GM18498 (cell line): ENCODE results near the gene ELOB.
A peak's percentile ranks its signal among the peaks of the same experiment; 100 is the strongest.

Experiments
- ATAC-seq: cut with Tn5 transposase; IDR thresholded peaks from one replicate; pipeline ENCODE4 v1.9.1; 2021; ENCODE audit warnings: mild to moderate bottlenecking, moderate library complexity; ENCODE audit not compliant: unreplicated experiment

The ELOB gene

DNA sequence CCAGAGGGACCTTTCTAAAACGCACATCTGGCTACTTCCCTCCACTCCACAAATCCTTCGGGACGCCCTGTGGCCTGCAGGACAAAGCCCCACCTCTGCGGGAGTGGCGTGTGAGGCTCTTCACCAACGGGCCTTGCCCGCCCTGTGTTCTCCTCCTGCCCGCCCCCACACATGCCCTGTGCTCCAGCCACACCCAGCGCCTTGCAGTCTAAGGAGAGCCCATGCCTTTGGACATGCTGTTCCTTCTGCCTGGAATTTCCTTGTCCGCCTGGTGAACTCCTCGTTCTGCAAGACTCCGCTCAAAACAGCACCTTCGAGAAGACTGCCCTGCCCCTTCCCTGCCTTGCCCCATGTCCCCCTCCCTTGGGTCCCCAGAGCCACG lies 7.4 kb downstream of the ELOB start:
- ATAC-seq = no peak

DNA sequence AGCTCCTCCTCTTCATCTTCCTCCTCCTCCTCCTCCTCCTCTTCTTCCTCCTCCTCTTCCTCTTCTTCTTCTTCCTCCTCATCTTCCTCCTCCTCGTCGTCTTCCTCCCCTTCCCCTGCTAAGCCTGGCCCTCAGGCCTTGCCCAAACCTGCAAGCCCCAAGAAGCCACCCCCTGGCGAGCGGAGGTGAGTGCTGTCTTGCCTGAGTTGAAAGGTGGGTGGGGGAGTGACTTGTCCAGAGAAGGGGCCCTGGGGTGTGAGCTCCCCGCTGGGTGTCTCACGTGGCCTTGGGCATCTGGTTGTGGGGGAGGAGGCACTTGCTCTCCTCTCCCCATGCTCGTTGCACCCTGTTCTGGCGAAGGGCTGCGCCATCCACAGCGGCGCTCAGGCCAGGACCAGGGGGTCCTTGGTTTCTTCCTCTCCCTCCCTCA lies 8.0 kb downstream of the ELOB start:
- no peak for ATAC-seq

DNA sequence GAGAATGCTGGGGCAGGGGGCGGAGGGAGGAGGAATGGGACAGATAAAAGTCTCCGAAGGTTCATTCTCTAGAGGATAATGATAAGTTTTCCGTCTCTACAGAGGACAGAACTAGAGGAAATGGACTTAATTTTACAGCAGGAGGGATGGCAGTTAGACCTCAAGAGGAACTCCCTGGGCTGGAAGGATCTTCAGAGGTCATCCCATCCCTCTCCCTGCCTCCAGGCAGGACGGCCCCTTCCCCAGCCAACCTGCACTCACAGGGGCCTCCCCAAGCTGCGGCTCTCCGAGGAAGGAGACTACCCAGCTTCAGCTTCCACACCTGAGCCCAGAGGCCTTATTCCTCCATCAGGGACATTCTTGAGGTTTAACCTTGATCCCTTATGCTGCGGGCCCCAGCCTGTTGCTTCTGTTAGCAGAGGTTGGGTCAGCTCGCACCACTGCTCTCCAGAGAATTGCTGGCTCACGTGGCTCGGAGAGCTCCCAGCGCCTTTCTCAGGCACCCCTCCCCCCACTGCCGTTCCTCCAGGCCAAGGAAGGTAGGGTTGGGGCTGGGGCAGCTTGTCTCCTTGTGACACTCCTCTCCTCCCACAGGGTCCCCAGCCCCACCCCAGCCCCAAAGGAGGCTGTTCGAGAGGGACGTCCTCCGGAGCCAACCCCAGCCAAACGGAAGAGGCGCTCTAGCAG lies 8.5 kb downstream of the ELOB start:
- no peak for ATAC-seq

DNA sequence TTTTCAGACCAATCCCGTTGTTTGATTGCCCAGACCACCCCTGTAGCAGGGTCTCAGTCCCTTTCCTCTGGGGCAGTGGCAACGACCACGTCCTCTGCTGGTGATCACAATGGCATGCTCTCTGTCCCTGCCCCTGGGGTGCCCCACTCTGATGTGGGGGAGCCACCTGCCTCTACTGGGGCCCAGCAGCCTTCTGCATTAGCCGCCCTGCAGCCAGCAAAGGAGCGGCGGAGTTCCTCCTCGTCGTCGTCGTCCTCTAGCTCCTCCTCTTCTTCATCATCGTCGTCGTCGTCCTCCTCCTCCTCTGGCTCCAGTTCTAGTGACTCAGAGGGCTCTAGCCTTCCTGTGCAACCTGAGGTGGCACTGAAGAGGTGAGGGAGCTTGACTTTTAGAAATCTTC lies 9.2 kb downstream of the ELOB start:
- no peak for ATAC-seq

DNA sequence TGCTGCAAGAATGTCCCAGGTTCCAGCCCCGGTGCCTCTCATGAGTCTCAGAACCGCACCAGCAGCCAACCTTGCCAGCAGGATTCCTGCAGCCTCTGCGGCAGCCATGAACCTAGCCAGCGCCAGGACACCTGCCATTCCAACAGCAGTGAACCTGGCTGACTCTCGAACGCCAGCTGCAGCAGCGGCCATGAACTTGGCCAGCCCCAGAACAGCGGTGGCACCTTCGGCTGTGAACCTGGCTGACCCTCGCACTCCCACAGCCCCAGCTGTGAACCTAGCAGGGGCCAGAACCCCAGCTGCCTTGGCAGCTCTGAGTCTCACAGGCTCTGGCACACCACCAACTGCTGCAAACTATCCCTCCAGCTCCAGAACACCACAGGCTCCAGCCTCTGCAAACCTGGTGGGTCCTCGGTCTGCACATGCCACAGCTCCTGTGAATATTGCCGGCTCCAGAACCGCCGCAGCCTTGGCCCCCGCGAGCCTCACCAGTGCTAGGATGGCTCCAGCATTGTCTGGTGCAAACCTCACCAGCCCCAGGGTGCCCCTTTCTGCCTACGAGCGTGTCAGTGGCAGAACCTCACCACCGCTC lies 9.8 kb downstream of the ELOB start:
- no peak for ATAC-seq

DNA sequence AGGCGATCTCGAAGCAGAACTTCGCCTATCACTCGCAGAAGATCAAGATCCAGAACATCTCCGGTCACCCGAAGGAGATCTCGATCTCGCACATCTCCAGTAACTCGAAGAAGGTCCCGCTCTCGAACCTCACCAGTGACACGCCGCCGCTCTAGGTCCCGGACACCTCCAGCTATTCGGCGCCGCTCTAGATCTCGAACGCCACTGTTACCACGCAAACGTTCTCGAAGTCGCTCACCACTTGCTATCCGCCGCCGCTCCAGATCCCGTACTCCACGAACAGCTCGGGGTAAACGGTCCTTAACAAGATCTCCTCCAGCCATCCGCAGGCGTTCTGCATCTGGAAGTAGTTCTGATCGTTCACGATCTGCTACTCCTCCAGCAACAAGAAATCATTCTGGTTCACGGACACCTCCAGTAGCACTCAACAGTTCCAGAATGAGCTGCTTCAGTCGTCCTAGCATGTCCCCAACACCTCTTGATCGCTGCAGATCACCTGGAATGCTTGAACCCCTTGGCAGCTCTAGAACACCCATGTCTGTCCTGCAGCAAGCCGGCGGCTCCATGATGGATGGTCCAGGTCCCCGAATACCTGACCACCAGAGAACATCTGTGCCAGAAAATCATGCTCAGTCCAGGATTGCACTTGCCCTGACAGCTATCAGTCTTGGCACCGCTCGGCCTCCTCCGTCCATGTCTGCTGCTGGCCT lies 10.5 kb downstream of the ELOB start:
- no peak for ATAC-seq

DNA sequence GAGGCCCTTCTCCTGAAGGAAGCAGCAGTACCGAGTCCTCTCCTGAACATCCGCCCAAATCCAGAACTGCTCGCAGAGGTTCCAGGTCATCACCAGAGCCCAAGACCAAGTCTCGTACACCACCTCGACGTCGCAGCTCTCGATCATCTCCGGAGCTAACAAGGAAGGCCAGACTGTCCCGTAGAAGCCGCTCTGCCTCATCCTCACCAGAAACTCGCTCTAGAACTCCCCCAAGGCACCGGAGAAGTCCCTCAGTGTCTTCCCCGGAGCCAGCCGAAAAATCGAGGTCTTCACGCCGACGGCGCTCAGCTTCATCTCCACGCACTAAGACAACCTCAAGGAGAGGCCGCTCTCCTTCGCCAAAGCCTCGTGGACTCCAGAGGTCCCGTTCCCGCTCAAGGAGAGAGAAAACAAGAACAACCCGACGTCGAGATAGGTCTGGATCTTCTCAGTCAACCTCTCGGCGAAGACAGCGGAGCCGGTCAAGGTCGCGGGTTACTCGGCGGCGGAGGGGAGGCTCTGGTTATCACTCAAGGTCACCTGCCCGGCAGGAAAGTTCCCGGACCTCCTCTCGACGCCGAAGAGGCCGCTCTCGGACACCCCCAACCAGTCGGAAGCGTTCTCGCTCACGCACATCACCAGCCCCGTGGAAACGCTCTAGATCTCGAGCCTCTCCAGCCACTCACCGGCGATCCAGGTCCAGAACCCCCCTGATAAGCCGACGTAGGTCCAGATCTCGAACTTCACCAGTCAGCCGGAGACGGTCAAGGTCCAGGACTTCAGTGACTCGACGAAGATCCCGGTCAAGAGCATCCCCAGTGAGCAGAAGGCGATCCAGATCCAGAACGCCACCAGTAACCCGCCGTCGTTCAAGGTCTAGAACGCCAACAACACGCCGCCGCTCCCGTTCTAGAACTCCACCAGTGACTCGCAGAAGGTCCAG lies 11.3 kb downstream of the ELOB start:
- ATAC-seq = no peak

DNA sequence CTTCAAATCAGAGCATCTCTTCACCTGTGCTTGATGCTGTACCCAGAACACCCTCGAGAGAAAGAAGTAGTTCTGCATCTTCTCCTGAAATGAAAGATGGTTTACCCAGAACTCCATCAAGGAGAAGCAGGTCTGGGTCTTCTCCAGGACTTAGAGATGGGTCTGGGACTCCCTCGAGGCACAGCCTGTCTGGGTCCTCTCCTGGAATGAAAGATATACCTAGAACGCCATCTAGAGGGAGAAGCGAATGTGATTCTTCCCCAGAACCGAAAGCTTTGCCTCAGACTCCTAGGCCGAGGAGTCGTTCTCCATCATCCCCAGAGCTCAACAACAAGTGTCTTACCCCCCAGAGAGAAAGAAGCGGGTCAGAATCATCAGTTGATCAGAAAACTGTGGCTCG lies 12.4 kb downstream of the ELOB start:
- no peak for ATAC-seq

DNA sequence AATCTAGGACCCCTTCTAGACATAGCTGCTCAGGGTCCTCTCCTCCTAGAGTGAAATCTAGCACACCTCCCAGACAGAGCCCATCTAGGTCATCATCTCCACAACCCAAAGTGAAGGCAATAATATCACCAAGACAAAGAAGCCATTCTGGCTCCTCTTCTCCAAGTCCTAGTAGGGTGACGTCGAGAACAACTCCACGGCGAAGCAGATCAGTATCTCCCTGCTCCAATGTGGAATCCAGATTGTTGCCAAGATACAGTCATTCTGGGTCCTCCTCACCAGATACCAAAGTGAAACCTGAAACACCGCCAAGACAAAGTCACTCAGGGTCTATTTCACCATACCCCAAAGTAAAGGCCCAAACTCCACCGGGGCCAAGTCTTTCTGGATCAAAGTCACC lies 13.9 kb downstream of the ELOB start:
- no peak for ATAC-seq

DNA sequence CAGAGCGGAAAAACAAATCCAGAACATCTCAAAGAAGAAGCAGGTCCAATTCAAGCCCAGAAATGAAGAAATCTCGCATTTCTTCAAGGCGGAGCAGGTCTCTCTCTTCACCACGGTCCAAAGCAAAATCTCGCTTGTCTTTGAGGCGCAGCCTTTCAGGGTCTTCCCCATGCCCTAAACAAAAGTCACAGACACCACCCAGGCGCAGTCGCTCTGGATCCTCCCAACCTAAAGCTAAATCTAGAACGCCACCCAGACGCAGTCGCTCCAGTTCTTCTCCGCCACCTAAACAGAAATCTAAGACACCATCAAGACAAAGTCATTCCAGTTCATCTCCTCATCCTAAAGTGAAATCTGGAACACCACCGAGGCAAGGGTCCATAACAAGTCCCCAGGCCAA lies 14.4 kb downstream of the ELOB start:
- no peak for ATAC-seq

DNA sequence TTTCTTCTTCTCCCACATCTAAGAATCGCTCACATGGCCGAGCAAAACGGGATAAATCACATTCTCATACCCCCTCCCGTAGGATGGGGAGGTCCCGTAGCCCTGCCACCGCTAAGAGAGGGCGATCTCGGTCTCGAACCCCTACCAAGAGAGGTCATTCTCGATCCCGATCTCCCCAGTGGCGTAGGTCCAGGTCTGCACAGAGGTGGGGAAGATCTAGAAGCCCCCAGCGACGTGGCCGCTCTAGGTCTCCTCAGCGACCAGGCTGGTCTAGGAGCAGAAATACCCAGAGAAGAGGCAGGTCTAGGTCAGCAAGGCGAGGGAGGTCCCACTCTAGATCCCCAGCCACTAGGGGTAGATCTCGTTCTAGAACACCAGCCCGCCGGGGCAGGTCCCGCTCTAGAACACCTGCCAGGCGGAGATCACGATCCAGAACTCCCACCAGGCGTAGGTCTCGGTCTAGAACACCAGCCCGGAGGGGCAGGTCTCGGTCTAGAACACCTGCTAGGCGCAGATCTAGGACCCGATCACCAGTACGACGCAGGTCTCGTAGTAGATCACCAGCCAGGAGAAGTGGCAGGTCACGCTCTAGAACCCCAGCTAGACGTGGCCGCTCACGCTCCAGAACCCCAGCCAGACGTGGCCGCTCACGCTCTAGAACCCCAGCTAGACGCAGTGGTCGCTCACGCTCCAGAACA lies 15.0 kb downstream of the ELOB start:
- ATAC-seq = no peak

DNA sequence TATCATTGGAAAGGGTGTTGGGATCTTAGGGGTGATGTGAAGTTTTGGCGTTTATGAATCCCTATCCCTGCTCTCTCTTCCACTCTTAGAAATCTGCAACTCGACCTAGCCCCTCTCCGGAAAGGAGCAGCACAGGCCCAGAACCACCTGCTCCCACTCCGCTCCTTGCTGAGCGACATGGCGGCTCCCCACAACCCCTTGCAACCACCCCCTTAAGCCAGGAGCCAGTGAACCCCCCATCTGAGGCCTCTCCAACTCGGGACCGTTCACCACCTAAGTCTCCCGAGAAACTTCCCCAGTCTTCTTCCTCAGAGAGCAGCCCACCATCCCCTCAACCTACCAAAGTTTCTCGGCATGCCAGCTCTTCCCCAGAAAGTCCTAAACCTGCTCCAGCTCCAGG lies 15.6 kb downstream of the ELOB start:
- ATAC-seq = no peak

DNA sequence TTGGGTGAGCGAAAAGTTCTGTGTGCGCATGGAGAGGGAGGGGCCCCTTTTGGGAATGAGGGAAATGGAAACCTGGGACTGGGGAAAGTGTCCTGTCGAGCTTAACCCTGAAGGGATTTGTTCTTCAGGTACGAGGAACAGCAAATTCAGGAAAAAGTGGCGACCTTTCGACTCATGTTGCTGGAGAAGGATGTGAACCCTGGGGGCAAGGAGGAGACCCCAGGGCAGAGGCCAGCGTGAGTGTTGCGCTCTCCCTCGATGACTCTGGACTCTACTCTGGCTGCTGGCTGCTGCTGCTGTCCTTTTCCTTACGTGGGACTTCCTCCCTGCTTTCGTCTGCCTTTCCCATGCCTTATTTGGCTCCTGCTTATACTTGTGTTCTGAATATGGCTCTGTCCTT lies 19.7 kb downstream of the ELOB start:
- no peak for ATAC-seq

DNA sequence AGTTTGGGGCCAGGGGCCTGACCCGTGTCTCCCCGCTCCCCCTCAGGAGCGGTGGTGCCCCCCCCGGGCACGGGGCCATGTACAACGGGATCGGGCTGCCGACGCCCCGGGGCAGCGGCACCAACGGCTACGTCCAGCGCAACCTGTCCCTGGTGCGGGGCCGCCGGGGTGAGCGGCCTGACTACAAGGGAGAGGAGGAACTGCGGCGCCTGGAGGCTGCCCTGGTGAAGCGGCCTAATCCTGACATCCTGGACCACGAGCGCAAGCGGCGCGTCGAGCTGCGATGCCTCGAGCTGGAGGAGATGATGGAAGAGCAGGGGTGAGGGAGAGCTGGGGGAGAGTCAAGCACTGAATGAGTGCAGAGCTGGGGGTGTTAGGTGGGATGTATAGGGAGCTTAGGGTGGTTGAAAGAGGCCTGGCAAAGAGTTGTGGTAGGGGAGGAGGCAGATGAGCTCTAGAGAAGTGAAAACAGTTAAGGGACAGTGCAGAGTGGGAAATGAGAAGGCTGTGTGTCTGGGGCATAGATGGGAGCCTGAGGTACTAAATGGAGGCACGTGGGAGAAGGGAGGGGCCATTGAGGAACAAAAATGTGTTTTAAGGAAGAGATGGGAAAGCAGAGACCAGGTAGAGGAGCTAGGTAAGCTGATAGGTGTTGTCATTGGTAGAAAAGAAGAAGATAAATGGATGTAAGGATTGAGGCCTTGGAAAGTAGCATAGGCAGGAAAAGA lies 20.6 kb downstream of the ELOB start:
- ATAC-seq = no peak

DNA sequence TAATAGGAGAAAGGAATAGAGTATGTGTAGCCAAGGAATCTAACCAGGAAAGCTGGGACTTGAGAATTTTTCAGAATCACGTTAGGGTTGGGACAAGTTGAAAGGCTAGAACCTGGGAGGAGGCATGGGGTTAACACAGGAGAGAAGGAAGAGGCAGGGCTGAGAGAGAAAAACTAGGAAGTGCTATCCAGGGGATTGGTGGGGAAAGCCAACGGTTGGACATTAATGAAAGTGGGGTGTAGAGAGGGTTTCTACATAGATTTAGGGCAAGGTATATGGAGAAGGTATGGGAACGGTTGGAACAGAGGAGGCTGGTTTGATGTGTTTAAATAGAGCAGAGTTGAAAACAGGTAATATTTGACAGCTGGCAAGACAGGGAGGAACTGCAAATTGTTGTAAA lies 21.9 kb downstream of the ELOB start:
- no peak for ATAC-seq

DNA sequence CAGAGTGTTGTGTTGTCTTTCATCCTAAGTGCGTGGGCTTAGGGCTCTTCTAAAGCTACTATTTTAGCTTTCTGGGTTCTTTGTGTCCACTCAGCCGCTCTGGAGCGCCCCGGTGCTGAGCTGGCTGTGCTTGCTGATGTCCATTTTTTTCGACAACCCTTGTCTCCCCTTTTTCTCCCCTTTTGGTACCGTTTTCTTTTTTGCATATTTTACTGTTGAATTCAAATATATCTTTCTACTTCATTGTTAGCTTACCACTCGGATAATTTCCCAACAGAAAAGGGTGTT lies 23.4 kb downstream of the ELOB start:
- ATAC-seq = no peak

DNA sequence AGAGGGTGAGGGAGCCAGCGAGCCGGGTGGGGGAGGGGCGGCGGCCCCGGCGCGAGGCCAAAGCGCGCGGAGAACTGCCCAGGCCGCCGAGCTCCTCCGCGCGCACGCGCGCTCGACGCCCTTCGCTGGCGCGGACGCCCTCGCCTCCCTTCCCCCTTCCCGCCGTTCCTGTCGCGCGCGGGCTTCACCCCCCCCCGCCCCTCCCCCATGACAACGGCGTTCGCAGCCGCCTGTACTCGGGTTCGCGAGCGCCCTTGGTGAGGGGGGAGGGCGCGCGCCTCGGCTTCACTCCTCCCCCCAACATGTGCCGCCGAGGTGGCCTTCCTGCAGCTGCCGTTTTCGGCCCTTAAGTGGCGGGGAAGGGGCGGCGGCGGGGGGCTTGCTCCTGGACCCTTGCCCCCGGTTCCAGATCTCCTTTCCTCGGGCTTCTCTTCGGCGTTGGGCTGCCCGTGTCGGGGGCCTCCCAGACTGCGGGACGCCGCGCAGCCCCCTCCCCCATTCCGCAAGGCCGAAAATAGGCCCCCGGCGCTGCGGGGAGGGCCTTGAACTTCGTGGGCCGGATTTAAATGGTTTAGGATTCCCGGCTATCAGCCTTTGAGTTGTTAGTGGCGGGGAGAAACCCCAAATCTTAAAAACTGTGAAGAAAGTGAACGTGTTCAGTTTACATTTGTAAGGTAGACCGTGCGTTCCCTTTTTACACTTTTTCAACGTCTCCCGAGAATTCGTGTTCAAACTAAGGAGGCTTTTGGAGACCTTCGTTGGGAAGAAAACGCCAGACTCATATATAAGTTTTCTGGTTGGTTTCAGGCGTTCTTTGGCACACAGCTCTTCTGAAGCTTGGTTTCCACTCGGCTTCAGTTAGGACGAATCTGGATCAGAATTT lies 24.0 kb downstream of the ELOB start:
- ATAC-seq = peak; percentile 45

DNA sequence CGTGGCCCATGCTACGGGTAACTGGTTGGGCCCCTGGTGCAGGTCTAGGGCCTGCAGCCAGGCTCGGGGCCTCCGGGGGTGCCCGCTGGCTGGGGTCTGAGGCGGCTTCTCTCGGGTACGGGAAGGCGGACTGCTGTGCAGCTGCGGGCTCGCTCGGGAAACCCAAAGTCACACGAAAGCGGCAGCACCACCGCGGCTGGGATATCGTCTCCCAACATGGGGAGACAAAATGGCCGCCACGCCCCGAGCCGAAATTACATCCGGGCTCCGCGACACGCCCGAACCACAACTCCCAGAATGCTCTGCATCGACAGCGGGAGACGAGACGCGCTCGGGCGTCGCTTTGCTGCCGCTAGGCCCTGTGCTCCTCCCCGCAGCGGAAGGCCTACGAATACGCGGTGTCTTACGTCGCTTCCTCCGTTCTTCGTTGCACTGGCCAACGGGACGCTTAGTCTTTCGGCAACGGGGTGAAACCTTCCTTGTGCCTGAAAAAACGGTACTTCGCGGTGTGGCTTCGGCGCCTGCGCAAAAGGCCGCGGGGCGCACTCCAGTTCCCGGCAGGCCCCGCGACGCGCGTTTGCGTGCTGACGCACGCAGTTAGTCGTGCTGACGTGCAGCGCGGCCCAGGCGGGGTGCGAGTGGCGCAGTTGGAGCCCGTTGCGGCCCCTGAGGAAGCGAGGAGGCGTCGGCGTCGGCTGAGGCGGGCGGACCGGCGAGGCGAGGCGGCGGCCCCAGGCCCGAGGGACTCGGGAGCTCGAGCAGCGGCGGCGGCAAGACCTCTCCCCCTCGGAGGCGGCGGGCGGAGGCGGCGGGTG lies 24.8 kb downstream of the ELOB start, which contains the start of gene SRRM2:
Gene SRRM2, plus strand, starts transcription at position 604 of the 815 bp plus-strand sequence. CDS start 3,727 bp downstream, outside the sequence.
- ATAC-seq = peak; percentile 88
